ENCODE data around the gene ZSWIM8. TPM values are rescaled to one million over a fixed set of nuclear protein-coding genes. Genes with fewer than 3 reads are reported as not detected.

ZSWIM8 gene
- total and polyA plus RNA-seq, 10 of the 15 experiments (the other 5 are each of a cell fraction or from before 2014, with no cell fraction given), result 7.8 to 47.1 (median 23.6) TPM

GRCh38 chr10:73838827-73839226, 53.4 kb downstream of the ZSWIM8 start:
- H3K9ac ChIP-seq (ENCODE audit: control insufficient read depth, insufficient read depth, low read length), result no peak overlapping the region
- H3K9me3 ChIP-seq (replicated peaks; ENCODE audit: control insufficient read depth, insufficient read depth, low read length), result no peaks in the 10 kb centered on the region
- H3K4me3 ChIP-seq, result no peak overlapping the region
- H3K79me2 ChIP-seq (ENCODE audit: control insufficient read depth, insufficient read depth, low read length), result no peaks in the 10 kb centered on the region
- no peak overlapping the region for H2AFZ ChIP-seq (ENCODE audit: control insufficient read depth, low read depth, low read length)
- WGBS (ENCODE audit: insufficient coverage, insufficient replicate concordance, low lambda C conversion rate, missing lambda C conversion rate), result 98% methylated on average over 8 of the region's 8 CpGs
- peaks cover 0 to 4% of the 10 kb centered on the region in 2 experiments; a peak in 3 of 4 replicates for H3K36me3 ChIP-seq (ENCODE audit: control insufficient read depth in 2 of 2, insufficient read depth in 2 of 2, low read length in 1 of 2)
- no peak for ATAC-seq
- H3K27ac ChIP-seq (ENCODE audit: control insufficient read depth, insufficient read depth), result no peak overlapping the region
- no peak overlapping the region for H3K4me2 ChIP-seq (ENCODE audit: control insufficient read depth, insufficient read depth)
- no peak for DNase-seq (ENCODE audit: low read depth, low spot score)
- RAD21 ChIA-PET (ENCODE audit: unreplicated experiment), result no interaction called here
- SMC1A ChIA-PET (ENCODE audit: uncharacterized antibody, unreplicated experiment), result interaction anchor here (1.6 to 3.4 kb wide), 3 partner anchors 9 to 41 kb away, joined by 4 to 8 read pairs (median 6); no protein-coding TSS in a partner anchor
- TF ChIP-seq IRF4 (IDR thresholded peaks at IDR 0.05; ENCODE audit: low read depth, low read length) (no peak), RAD21 (IDR thresholded peaks at IDR 0.05; ENCODE audit: insufficient read depth, low read depth, low read length) (no peak), KDM1A (IDR thresholded peaks at IDR 0.05; ENCODE audit: borderline replicate concordance) (no peak), MEF2B (IDR thresholded peaks at IDR 0.05; ENCODE audit: partially characterized antibody, poor library complexity, severe bottlenecking) (no peak), POLR2AphosphoS2 (IDR thresholded peaks at IDR 0.05; ENCODE audit: low read depth, low read length) (no peak), RELB (IDR thresholded peaks at IDR 0.05; ENCODE audit: low read depth) (no peak), WRNIP1 (IDR thresholded peaks at IDR 0.05; ENCODE audit: borderline replicate concordance, low read depth, low read length) (no peak)
- BruUV-seq (replicated peaks), result no TSS peak
- CTCF ChIA-PET, result interaction anchor here (1.0 to 2.0 kb wide), 2 partner anchors 41 to 185 kb away, joined by 3 to 7 read pairs; no protein-coding TSS in a partner anchor
- H4K20me1 ChIP-seq (ENCODE audit: control insufficient read depth, insufficient read depth), result no peaks in the 10 kb centered on the region
- no peak for FAIRE-seq
- in situ Hi-C loops (cut with MboI) (no loop called here), intact Hi-C loops (cut with micrococcal nuclease; ENCODE audit: unreplicated experiment) (no loop called here)
- POLR2A ChIA-PET, result no interaction called here
- no peaks in the 10 kb centered on the region for H3K4me1 ChIP-seq (ENCODE audit: control insufficient read depth, insufficient read depth, low read length)
- H3K27me3 ChIP-seq (replicated peaks in 1 of 2; ENCODE audit: control insufficient read depth in 2 of 2, insufficient read depth in 2 of 2, low read length in 1 of 2), result no peaks in the 10 kb centered on the region

Measured in GM12878 (cell line).